Nephron (organoid): ENCODE measurements around the gene IGF1R.
A peak's percentile ranks its signal among the peaks of the same experiment; 100 is the strongest.

Experiments used
- H3K27ac Mint-ChIP-seq, 3 experiments: 2 replicates each; pipeline ENCODE4 v1.8.0; 2020; ENCODE audit warnings: mixed read lengths in 3 of 3, mild to moderate bottlenecking in 2 of 3, moderate library complexity in 1 of 3
- H3K27me3 Mint-ChIP-seq: 2 replicates; pipeline ENCODE4 v1.8.0; 2021; ENCODE audit warnings: low read depth, mild to moderate bottlenecking, moderate library complexity, mixed read lengths
- H3K36me3 Mint-ChIP-seq: 2 replicates; pipeline ENCODE4 v1.8.0; 2020; ENCODE audit warnings: low read depth, mixed read lengths
- H3K4me1 Mint-ChIP-seq: 2 replicates; pipeline ENCODE4 v1.8.0; 2020; ENCODE audit warnings: mixed read lengths
- H3K4me3 Mint-ChIP-seq, 3 experiments: 2 replicates each; pipeline ENCODE4 v1.8.0; 2020; ENCODE audit warnings: mild to moderate bottlenecking in 3 of 3, mixed read lengths in 3 of 3, moderate library complexity in 2 of 3
- H3K9me3 Mint-ChIP-seq: 2 replicates; pipeline ENCODE4 v1.8.0; 2020; ENCODE audit warnings: mixed read lengths
- TF ChIP-seq, protein P1 (sequence below), 3 experiments: fragments of 200-600 bp; sonication (generic); IDR thresholded peaks; one replicate each; pipeline ENCODE4 v1.5.0; 2021; ENCODE audit warnings: antibody characterized with exemption in 3 of 3; ENCODE audit not compliant: unreplicated experiment in 3 of 3

The IGF1R gene

GRCh38 chr15:98733098-98733497, 84.8 kb downstream of the IGF1R start:
- Mint-ChIP-seq H3K4me3 (no peak overlapping the region), H3K9me3 (no peaks in the 10 kb centered on the region), H3K27me3 (no peaks in the 10 kb centered on the region), H3K4me1 (peaks cover 51% of the 10 kb centered on the region), H3K27ac (no peak overlapping the region), H3K36me3 (no peaks in the 10 kb centered on the region)
- TF ChIP-seq, protein P1, sequence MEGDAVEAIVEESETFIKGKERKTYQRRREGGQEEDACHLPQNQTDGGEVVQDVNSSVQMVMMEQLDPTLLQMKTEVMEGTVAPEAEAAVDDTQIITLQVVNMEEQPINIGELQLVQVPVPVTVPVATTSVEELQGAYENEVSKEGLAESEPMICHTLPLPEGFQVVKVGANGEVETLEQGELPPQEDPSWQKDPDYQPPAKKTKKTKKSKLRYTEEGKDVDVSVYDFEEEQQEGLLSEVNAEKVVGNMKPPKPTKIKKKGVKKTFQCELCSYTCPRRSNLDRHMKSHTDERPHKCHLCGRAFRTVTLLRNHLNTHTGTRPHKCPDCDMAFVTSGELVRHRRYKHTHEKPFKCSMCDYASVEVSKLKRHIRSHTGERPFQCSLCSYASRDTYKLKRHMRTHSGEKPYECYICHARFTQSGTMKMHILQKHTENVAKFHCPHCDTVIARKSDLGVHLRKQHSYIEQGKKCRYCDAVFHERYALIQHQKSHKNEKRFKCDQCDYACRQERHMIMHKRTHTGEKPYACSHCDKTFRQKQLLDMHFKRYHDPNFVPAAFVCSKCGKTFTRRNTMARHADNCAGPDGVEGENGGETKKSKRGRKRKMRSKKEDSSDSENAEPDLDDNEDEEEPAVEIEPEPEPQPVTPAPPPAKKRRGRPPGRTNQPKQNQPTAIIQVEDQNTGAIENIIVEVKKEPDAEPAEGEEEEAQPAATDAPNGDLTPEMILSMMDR (IDR thresholded peaks at IDR 0.05; ENCODE audit: unreplicated experiment in 3 of 3) = no peak

- H3K4me1 Mint-ChIP-seq = peaks cover 35% of the 10 kb centered on the region
- peak overlapping the region in 2 of 3 experiments; percentile 62 to 79 for H3K27ac Mint-ChIP-seq
- no peaks in the 10 kb centered on the region for H3K36me3 Mint-ChIP-seq
- no peak overlapping the region for H3K4me3 Mint-ChIP-seq
- TF ChIP-seq, protein P1 (IDR thresholded peaks at IDR 0.05; ENCODE audit: unreplicated experiment in 3 of 3) = no peak
- no peaks in the 10 kb centered on the region for H3K27me3 Mint-ChIP-seq
- no peaks in the 10 kb centered on the region for H3K9me3 Mint-ChIP-seq
Measured at GRCh38 chr15:98734466-98735199, 86.3 kb downstream of the IGF1R start.

DNA sequence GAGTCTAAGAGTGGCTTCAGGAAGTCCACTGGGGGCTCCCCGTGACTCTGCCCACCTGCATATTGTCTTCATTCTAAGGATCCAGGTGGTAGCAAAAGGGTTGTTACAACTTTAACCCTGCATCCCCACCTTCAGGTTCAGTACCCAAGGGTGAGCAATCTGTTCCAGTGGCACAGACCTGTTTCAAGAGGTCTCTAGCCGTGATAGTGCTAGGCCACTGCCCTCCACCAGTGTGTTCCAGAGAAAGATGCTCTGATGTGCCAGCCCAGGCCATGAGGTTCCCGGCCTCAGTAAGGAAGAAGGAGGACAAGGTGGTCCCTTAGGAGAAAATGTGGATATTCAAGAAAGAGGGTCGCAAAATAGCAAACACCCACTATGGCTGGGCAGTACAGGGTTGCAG, 87.0 kb downstream of the IGF1R start:
- Mint-ChIP-seq H3K4me1 (peaks cover 31% of the 10 kb centered on the region), H3K27ac (peak overlapping the region in 1 of 3 experiments; percentile 79), H3K27me3 (no peaks in the 10 kb centered on the region), H3K9me3 (no peaks in the 10 kb centered on the region), H3K4me3 (no peak overlapping the region), H3K36me3 (no peaks in the 10 kb centered on the region)
- TF ChIP-seq, protein P1 (IDR thresholded peaks at IDR 0.05; ENCODE audit: unreplicated experiment in 3 of 3) = no peak

- H3K27ac Mint-ChIP-seq = peak overlapping the region in 1 of 3 experiments; percentile 52
Measured at GRCh38 chr15:98735895-98736617, 87.7 kb downstream of the IGF1R start.

GRCh38 chr15:98737159-98737558, 88.8 kb downstream of the IGF1R start:
- H3K4me3 Mint-ChIP-seq = no peak overlapping the region
- H3K9me3 Mint-ChIP-seq = no peaks in the 10 kb centered on the region
- TF ChIP-seq, protein P1 (IDR thresholded peaks at IDR 0.05; ENCODE audit: unreplicated experiment in 3 of 3) = no peak
- H3K36me3 Mint-ChIP-seq = no peaks in the 10 kb centered on the region
- no peaks in the 10 kb centered on the region for H3K27me3 Mint-ChIP-seq
- H3K27ac Mint-ChIP-seq = peak overlapping the region in 1 of 3 experiments; percentile 58
- peaks cover 44% of the 10 kb centered on the region for H3K4me1 Mint-ChIP-seq

More at GRCh38 chr15:98735895-98736617, 87.7 kb downstream of the IGF1R start:
- TF ChIP-seq, protein P1 (IDR thresholded peaks at IDR 0.05; ENCODE audit: unreplicated experiment in 3 of 3) = no peak
- Mint-ChIP-seq H3K9me3 (no peaks in the 10 kb centered on the region), H3K4me1 (peaks cover 36% of the 10 kb centered on the region), H3K4me3 (no peak overlapping the region), H3K36me3 (no peaks in the 10 kb centered on the region), H3K27me3 (no peaks in the 10 kb centered on the region)
